ENCODE data around the gene CEP63. TPM values are rescaled to one million over a fixed set of nuclear protein-coding genes. Genes with fewer than 3 reads are reported as not detected.
A peak's percentile ranks its signal among the peaks of the same experiment; 100 is the strongest.

CEP63 gene
- total RNA-seq, 2 donors from 2014 or later: 21.2 to 33.0 TPM

GRCh38 chr3:134535186-134535970, 49.5 kb downstream of the CEP63 start:
- Mint-ChIP-seq H3K27me3 (ENCODE audit: insufficient read depth) (no peaks in the 10 kb centered on the region), H3K9me3 (no peaks in the 10 kb centered on the region), H3K27ac (no peak overlapping the region), H3K4me1 (no peaks in the 10 kb centered on the region), H3K4me3 (no peak overlapping the region), H3K36me3 (ENCODE audit: low read depth) (peaks cover 11% of the 10 kb centered on the region)
- no peak overlapping the region for H3K9ac ChIP-seq (ENCODE audit: extremely low read depth, low read length, poor library complexity, severe bottlenecking)
- H3K4me3 ChIP-seq (ENCODE audit: low read length): no peak overlapping the region
- H3K4me1 ChIP-seq (ENCODE audit: control insufficient read depth, insufficient read depth, low read length): no peaks in the 10 kb centered on the region
- no peak overlapping the region for H3K27ac ChIP-seq (ENCODE audit: low read depth, low read length)
- H3K9me3 ChIP-seq (ENCODE audit: control insufficient read depth, low read length): no peaks in the 10 kb centered on the region
- 87 to 93% methylated on average over 3 to 4 of the region's 4 CpGs for WGBS, 2 experiments (ENCODE audit: insufficient coverage in 1 of 2, insufficient read length in 1 of 2)
- peaks cover 14% of the 10 kb centered on the region for H3K36me3 ChIP-seq (ENCODE audit: control insufficient read depth, insufficient read depth, low read length)
- no peak for TF ChIP-seq CTCF (conservative IDR thresholded peaks at IDR 0.05)
- DNase-seq: no peak
- H3K27me3 ChIP-seq (ENCODE audit: control insufficient read depth, insufficient read depth, low read length, poor library complexity, severe bottlenecking): no peaks in the 10 kb centered on the region

- Histone ChIP-seq H3K4me3 (ENCODE audit: low read length) (no peak overlapping the region), H3K9ac (ENCODE audit: extremely low read depth, low read length, poor library complexity, severe bottlenecking) (no peak overlapping the region), H3K36me3 (ENCODE audit: control insufficient read depth, insufficient read depth, low read length) (peaks cover 14% of the 10 kb centered on the region), H3K9me3 (ENCODE audit: control insufficient read depth, low read length) (no peaks in the 10 kb centered on the region), H3K27me3 (ENCODE audit: control insufficient read depth, insufficient read depth, low read length, poor library complexity, severe bottlenecking) (no peaks in the 10 kb centered on the region), H3K4me1 (ENCODE audit: control insufficient read depth, insufficient read depth, low read length) (no peaks in the 10 kb centered on the region), H3K27ac (ENCODE audit: low read depth, low read length) (no peak overlapping the region)
- Mint-ChIP-seq H3K27ac (no peak overlapping the region), H3K36me3 (ENCODE audit: low read depth) (peaks cover 11% of the 10 kb centered on the region), H3K4me1 (no peaks in the 10 kb centered on the region), H3K4me3 (no peak overlapping the region), H3K9me3 (no peaks in the 10 kb centered on the region), H3K27me3 (ENCODE audit: insufficient read depth) (no peaks in the 10 kb centered on the region)
- WGBS, 2 experiments (ENCODE audit: insufficient coverage in 1 of 2, insufficient read length in 1 of 2): 92 to 100% methylated on average over 5 of the region's 5 CpGs
- DNase-seq: no peak
- peak; percentile 14 for TF ChIP-seq CTCF (conservative IDR thresholded peaks at IDR 0.05)
These were observed 50.9 kb downstream of the CEP63 start for GRCh38 chr3:134536781-134537180.

GRCh38 chr3:134542287-134542958, 56.6 kb downstream of the CEP63 start:
- Histone ChIP-seq H3K9ac (ENCODE audit: extremely low read depth, low read length, poor library complexity, severe bottlenecking) (no peak overlapping the region), H3K4me3 (ENCODE audit: low read length) (no peak overlapping the region), H3K27ac (ENCODE audit: low read depth, low read length) (no peak overlapping the region), H3K27me3 (ENCODE audit: control insufficient read depth, insufficient read depth, low read length, poor library complexity, severe bottlenecking) (no peaks in the 10 kb centered on the region), H3K4me1 (ENCODE audit: control insufficient read depth, insufficient read depth, low read length) (no peaks in the 10 kb centered on the region), H3K9me3 (ENCODE audit: control insufficient read depth, low read length) (no peaks in the 10 kb centered on the region), H3K36me3 (ENCODE audit: control insufficient read depth, insufficient read depth, low read length) (peaks cover 25% of the 10 kb centered on the region)
- Mint-ChIP-seq H3K9me3 (no peaks in the 10 kb centered on the region), H3K4me1 (peaks cover 4% of the 10 kb centered on the region), H3K4me3 (no peak overlapping the region), H3K27ac (no peak overlapping the region), H3K27me3 (ENCODE audit: insufficient read depth) (no peaks in the 10 kb centered on the region), H3K36me3 (ENCODE audit: low read depth) (peaks cover 22% of the 10 kb centered on the region)
- no peak for DNase-seq
- TF ChIP-seq CTCF (conservative IDR thresholded peaks at IDR 0.05): peak; percentile 20
- 62 to 83% methylated on average over 1 to 3 of the region's 3 CpGs for WGBS, 2 experiments (ENCODE audit: insufficient coverage in 1 of 2, insufficient read length in 1 of 2)

All from endodermal cell (in vitro differentiated cells).